HUES6 (cell line): ENCODE measurements around the gene SLC25A44.

Source experiments
- H3K27ac ChIP-seq: 2 replicates; pipeline ENCODE4 v1.7.0; 2013; ENCODE audit warnings: low read depth, mild to moderate bottlenecking, low read length, inconsistent platforms
- H3K27me3 ChIP-seq: 2 replicates; pipeline ENCODE4 v1.6.1; 2013; ENCODE audit warnings: low read length; ENCODE audit not compliant: control insufficient read depth, insufficient read depth
- H3K36me3 ChIP-seq: 2 replicates; pipeline ENCODE4 v1.6.1; 2013; ENCODE audit warnings: low read length; ENCODE audit not compliant: control insufficient read depth, insufficient read depth
- H3K4me1 ChIP-seq: 2 replicates; pipeline ENCODE4 v1.6.1; 2013; ENCODE audit warnings: low read length; ENCODE audit not compliant: control insufficient read depth, insufficient read depth
- H3K4me3 ChIP-seq: 2 replicates; pipeline ENCODE4 v1.5.1; 2013; ENCODE audit warnings: low read depth, low read length
- H3K9ac ChIP-seq: one replicate; pipeline ENCODE4 v1.6.1; 2013; ENCODE audit warnings: mild to moderate bottlenecking, low read length
- H3K9me3 ChIP-seq: 2 replicates; pipeline ENCODE4 v1.6.1; 2013; ENCODE audit warnings: low read depth, low read length; ENCODE audit not compliant: control insufficient read depth, insufficient read depth

Gene SLC25A44

GRCh38 chr1:156152628-156153027 is 41.3 kb upstream of the SLC25A44 start:
- Histone ChIP-seq H3K27me3 (no peaks in the 10 kb centered on the region), H3K4me1 (peaks cover 55% of the 10 kb centered on the region), H3K9ac (no peak overlapping the region), H3K4me3 (no peak overlapping the region), H3K9me3 (no peaks in the 10 kb centered on the region), H3K36me3 (no peaks in the 10 kb centered on the region), H3K27ac (no peak overlapping the region)

DNA sequence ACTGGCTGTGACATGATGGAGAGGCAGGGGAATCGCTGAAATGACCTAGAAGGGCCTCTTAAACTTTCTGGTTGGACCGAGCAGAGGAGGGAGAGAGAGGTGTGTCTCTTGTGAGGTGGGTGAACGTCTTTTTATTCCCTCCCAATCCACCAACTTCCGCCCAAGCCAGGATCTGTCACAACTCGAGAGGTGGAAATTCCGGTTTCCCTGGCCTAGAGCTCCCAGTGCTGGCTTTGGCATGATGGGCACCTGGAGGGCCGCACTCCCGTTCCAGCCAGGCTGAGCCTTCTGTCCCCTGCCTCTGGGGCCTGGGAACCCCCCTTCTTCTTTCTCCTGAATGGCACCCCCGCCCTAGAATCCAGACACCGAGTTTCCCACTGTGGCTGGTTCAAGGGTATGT is 40.5 kb upstream of the SLC25A44 start, which contains the start of gene SEMA4A:
Gene SEMA4A, plus strand, starts transcription at position 224 of the 400 bp plus-strand sequence. CDS start 994 bp downstream, outside the sequence.
- Histone ChIP-seq H3K27ac (no peak within 1 kb of the TSS), H3K36me3 (no peaks in the 10 kb centered on the region), H3K4me1 (peaks cover 48% of the 10 kb centered on the region), H3K9ac (peak within 1 kb of the TSS; percentile 20), H3K9me3 (no peaks in the 10 kb centered on the region), H3K27me3 (no peaks in the 10 kb centered on the region), H3K4me3 (no peak within 1 kb of the TSS)

DNA sequence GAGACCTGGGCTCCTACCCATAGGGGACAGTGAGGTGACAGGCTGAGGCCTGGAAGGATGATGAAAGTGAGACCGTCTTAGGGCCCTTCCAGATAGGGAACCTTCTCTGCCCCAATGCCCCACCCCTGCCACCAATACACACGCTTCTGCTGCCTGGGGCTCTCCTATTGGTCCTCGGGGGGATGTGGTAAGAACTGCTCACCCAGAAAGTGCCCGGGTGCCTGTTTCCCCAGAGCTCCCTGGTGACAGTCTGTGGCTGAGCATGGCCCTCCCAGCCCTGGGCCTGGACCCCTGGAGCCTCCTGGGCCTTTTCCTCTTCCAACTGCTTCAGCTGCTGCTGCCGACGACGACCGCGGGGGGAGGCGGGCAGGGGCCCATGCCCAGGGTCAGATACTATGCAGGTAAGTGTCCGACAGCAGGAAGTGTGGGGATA is 39.6 kb upstream of the SLC25A44 start:
- Histone ChIP-seq H3K27me3 (no peaks in the 10 kb centered on the region), H3K36me3 (no peaks in the 10 kb centered on the region), H3K9ac (no peak overlapping the region), H3K4me3 (no peak overlapping the region), H3K27ac (no peak overlapping the region), H3K4me1 (peaks cover 42% of the 10 kb centered on the region), H3K9me3 (no peaks in the 10 kb centered on the region)

- Histone ChIP-seq H3K9ac (no peak overlapping the region), H3K36me3 (no peaks in the 10 kb centered on the region), H3K4me3 (no peak overlapping the region), H3K27ac (no peak overlapping the region), H3K4me1 (peaks cover 37% of the 10 kb centered on the region), H3K9me3 (no peaks in the 10 kb centered on the region), H3K27me3 (no peaks in the 10 kb centered on the region)
These were observed 38.0 kb upstream of the SLC25A44 start for GRCh38 chr1:156155756-156156510.

- no peak overlapping the region for H3K4me3 ChIP-seq
- H3K27me3 ChIP-seq: no peaks in the 10 kb centered on the region
- H3K27ac ChIP-seq: no peak overlapping the region
- no peak overlapping the region for H3K9ac ChIP-seq
- no peaks in the 10 kb centered on the region for H3K9me3 ChIP-seq
- H3K4me1 ChIP-seq: peaks cover 33% of the 10 kb centered on the region
- no peaks in the 10 kb centered on the region for H3K36me3 ChIP-seq
These were observed 36.4 kb upstream of the SLC25A44 start for GRCh38 chr1:156157506-156157905.

- Histone ChIP-seq H3K9me3 (no peaks in the 10 kb centered on the region), H3K9ac (no peak overlapping the region), H3K27ac (no peak overlapping the region), H3K4me3 (no peak overlapping the region), H3K36me3 (no peaks in the 10 kb centered on the region), H3K27me3 (no peaks in the 10 kb centered on the region), H3K4me1 (peaks cover 28% of the 10 kb centered on the region)
These were observed 35.9 kb upstream of the SLC25A44 start for GRCh38 chr1:156157966-156158365.

DNA sequence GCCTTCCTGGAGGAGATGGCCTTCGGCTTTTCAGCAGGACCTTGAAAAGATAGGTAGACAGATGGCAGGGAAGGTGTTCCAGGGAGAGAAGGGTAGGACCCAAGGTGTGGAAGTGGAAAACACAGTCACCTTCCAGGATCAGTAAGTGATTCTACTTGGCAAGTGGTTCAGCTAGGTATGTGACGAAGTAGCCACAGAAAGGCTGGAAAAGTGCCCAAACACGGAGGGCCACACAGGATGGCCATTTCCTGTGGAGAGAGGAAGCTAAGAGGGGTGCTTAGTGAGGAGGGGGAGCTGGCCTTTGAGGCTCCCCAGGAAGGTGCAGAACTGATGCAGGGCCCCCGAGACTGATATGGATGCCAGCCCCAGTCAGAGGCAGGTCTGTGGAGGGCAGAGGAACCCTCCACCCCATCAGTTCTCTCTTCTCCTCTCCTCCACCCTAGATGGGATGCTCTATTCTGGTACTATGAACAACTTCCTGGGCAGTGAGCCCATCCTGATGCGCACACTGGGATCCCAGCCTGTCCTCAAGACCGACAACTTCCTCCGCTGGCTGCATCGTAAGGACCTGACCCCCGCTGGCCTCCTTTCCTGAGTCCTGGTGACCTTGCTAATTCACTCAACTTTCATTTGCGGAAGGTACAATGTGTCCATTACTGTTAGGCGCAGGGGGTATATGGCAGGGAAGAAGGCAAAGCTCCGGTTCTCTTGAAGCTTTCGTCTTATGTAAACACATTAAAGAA is 33.7 kb upstream of the SLC25A44 start:
- no peaks in the 10 kb centered on the region for H3K27me3 ChIP-seq
- no peaks in the 10 kb centered on the region for H3K36me3 ChIP-seq
- H3K9ac ChIP-seq: peak overlapping the region; percentile 9
- H3K4me1 ChIP-seq: peaks cover 23% of the 10 kb centered on the region
- H3K4me3 ChIP-seq: peak overlapping the region; percentile 63
- no peak overlapping the region for H3K27ac ChIP-seq
- no peaks in the 10 kb centered on the region for H3K9me3 ChIP-seq

DNA sequence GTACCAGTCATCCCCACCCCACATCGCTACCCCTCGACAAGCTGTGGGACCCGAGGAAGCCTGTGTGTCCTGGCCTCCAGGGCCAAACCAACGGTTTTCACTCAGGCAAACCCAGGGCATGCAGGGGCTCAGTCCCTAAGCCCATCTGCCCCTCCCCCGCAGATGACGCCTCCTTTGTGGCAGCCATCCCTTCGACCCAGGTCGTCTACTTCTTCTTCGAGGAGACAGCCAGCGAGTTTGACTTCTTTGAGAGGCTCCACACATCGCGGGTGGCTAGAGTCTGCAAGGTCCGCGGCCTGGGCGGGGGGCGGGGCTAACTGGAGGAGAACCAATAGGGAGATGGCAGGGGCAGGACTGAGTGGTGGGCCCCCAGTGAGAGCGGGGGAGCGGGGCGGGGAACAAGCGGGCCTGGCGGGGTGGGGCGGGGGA is 33.1 kb upstream of the SLC25A44 start:
- H3K4me3 ChIP-seq: peak overlapping the region; percentile 63

DNA sequence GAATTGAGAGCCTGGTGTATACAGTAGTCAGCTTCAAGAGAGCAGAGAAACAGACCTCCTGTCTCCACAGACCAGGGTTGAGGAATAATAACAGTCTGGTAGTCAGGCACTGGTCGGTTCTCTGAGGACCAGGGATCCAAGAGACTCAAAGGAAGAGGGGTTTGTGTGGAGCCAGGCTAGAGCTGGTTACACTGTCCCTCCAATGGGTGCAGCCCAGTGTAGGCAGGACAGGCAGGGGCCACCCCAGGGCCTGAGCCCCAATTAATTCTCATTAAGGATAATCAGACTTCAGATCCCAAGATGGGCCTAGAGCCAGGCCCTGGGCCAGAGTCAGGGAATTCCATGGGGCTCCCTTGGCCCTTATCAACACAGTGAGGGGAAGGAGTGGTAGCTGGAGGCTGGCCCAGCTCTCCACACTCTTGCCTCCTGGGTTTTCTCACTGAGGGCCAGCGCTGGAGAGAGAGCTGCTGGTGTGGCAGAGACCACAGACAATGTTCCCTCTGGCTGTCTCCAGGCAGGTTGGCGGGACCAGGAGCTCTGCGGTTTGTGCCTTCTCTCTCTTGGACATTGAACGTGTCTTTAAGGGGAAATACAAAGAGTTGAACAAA is 31.4 kb upstream of the SLC25A44 start:
- Histone ChIP-seq H3K4me1 (peaks cover 16% of the 10 kb centered on the region), H3K9me3 (no peaks in the 10 kb centered on the region), H3K27ac (no peak overlapping the region), H3K4me3 (no peak overlapping the region), H3K27me3 (no peaks in the 10 kb centered on the region), H3K36me3 (peaks cover under 1% of the 10 kb centered on the region; the same call in 1 of the 2 replicates), H3K9ac (no peak overlapping the region)

More for the DNA sequence above, 33.1 kb upstream of the SLC25A44 start:
- Histone ChIP-seq H3K36me3 (no peaks in the 10 kb centered on the region), H3K4me1 (peaks cover 20% of the 10 kb centered on the region), H3K27me3 (no peaks in the 10 kb centered on the region), H3K9ac (peak overlapping the region; percentile 9), H3K27ac (no peak overlapping the region), H3K9me3 (no peaks in the 10 kb centered on the region)

- Histone ChIP-seq H3K4me1 (peaks cover 17% of the 10 kb centered on the region), H3K4me3 (no peak overlapping the region), H3K9me3 (no peaks in the 10 kb centered on the region), H3K27ac (no peak overlapping the region), H3K36me3 (peaks cover 2% of the 10 kb centered on the region; the same call in 1 of the 2 replicates), H3K27me3 (no peaks in the 10 kb centered on the region), H3K9ac (no peak overlapping the region)
These were observed 30.2 kb upstream of the SLC25A44 start for GRCh38 chr1:156163712-156164111.
